ENCODE data around the gene BCAS1. TPM values are rescaled to one million over a fixed set of nuclear protein-coding genes. Genes with fewer than 3 reads are reported as not detected.

BCAS1 gene
- total RNA-seq, 2 experiments from 2014 or later: 0.09 TPM; not detected in 1

- DNase-seq (no peak), ATAC-seq (ENCODE audit: low read depth) (no peak)
- Mint-ChIP-seq H3K4me3 (peak overlapping the region; percentile 63), H3K27ac (peak overlapping the region; percentile 71), H3K36me3 (no peaks in the 10 kb centered on the region), H3K9me3 (no peaks in the 10 kb centered on the region), H3K4me1 (peaks cover 22% of the 10 kb centered on the region), H3K27me3 (no peaks in the 10 kb centered on the region)
- POLR2A ChIA-PET: interaction anchor here (0.5 to 1.6 kb wide), 2 partner anchors 15 to 122 kb away, joined by 3 to 6 read pairs; no protein-coding TSS in a partner anchor
Measured at GRCh38 chr20:54063580-54063979, 6.8 kb downstream of the BCAS1 start.

GRCh38 chr20:54062812-54063280 lies 7.5 kb downstream of the BCAS1 start:
- POLR2A ChIA-PET: interaction anchor here (0.5 kb wide), 1 partner anchor 122 kb away, joined by 3 read pairs; no protein-coding TSS in a partner anchor
- Mint-ChIP-seq H3K27me3 (no peaks in the 10 kb centered on the region), H3K27ac (no peak overlapping the region), H3K4me1 (peaks cover 22% of the 10 kb centered on the region), H3K9me3 (no peaks in the 10 kb centered on the region), H3K36me3 (no peaks in the 10 kb centered on the region), H3K4me3 (no peak overlapping the region)
- ATAC-seq (ENCODE audit: low read depth): peak; percentile 68
- DNase-seq: no peak

- Mint-ChIP-seq H3K27ac (no peak overlapping the region), H3K27me3 (no peaks in the 10 kb centered on the region), H3K4me1 (peaks cover 19% of the 10 kb centered on the region), H3K36me3 (no peaks in the 10 kb centered on the region), H3K4me3 (no peak overlapping the region), H3K9me3 (no peaks in the 10 kb centered on the region)
- POLR2A ChIA-PET: interaction anchor here (0.5 kb wide), 1 partner anchor 192 kb away, joined by 5 read pairs; no protein-coding TSS in a partner anchor
- DNase-seq (no peak), ATAC-seq (ENCODE audit: low read depth) (no peak)
Measured at GRCh38 chr20:54061101-54061881, 9.1 kb downstream of the BCAS1 start.

GRCh38 chr20:54059691-54060364 lies 10.6 kb downstream of the BCAS1 start:
- Mint-ChIP-seq H3K9me3 (no peaks in the 10 kb centered on the region), H3K27ac (no peak overlapping the region), H3K4me3 (no peak overlapping the region), H3K4me1 (peaks cover 18% of the 10 kb centered on the region), H3K27me3 (no peaks in the 10 kb centered on the region), H3K36me3 (no peaks in the 10 kb centered on the region)
- POLR2A ChIA-PET: no interaction called here
- no peak for DNase-seq
- no peak for ATAC-seq (ENCODE audit: low read depth)

- Mint-ChIP-seq H3K27ac (no peak overlapping the region), H3K4me1 (peaks cover 7% of the 10 kb centered on the region), H3K4me3 (no peak overlapping the region), H3K36me3 (no peaks in the 10 kb centered on the region), H3K9me3 (no peaks in the 10 kb centered on the region), H3K27me3 (no peaks in the 10 kb centered on the region)
- POLR2A ChIA-PET: interaction anchor here (0.7 kb wide), 1 partner anchor 393 kb away, joined by 5 read pairs; no protein-coding TSS in a partner anchor
- DNase-seq (no peak), ATAC-seq (ENCODE audit: low read depth) (no peak)
Measured at GRCh38 chr20:54058420-54059139, 11.8 kb downstream of the BCAS1 start.

- POLR2A ChIA-PET: no interaction called here
- H3K4me1 Mint-ChIP-seq: no peaks in the 10 kb centered on the region
- DNase-seq: no peak
- H3K36me3 Mint-ChIP-seq: no peaks in the 10 kb centered on the region
- no peak overlapping the region for H3K4me3 Mint-ChIP-seq
- ATAC-seq (ENCODE audit: low read depth): no peak
- H3K27ac Mint-ChIP-seq: no peak overlapping the region
- no peaks in the 10 kb centered on the region for H3K27me3 Mint-ChIP-seq
- H3K9me3 Mint-ChIP-seq: no peaks in the 10 kb centered on the region
Measured at GRCh38 chr20:54056762-54057639, 13.4 kb downstream of the BCAS1 start.

- POLR2A ChIA-PET: no interaction called here
- no peak for ATAC-seq (ENCODE audit: low read depth)
- Mint-ChIP-seq H3K27me3 (no peaks in the 10 kb centered on the region), H3K4me1 (no peaks in the 10 kb centered on the region), H3K27ac (no peak overlapping the region), H3K4me3 (no peak overlapping the region), H3K36me3 (peaks cover 2% of the 10 kb centered on the region), H3K9me3 (no peaks in the 10 kb centered on the region)
- DNase-seq: no peak
Measured at GRCh38 chr20:54054516-54054915, 15.9 kb downstream of the BCAS1 start.

DNA sequence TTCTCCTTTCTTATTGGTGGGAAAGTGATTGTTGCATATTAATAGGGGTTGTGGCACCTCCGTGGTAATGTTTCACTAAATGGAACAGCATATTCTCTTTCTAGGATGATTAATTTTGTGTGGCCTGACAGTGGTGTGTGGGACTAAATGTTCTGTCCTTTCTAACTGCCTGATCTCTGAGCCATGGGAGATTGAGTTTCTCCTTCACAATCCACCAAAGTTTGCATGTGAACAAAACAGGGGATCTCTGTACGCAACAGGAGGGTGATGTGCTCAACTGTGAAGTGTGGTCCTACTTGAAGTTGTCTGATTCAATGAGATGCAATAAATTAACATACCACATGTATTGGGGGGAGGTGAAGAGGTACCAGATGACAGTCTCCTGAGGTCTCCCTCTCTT lies 19.3 kb downstream of the BCAS1 start:
- no peak overlapping the region for H3K27ac Mint-ChIP-seq
- peaks cover 2% of the 10 kb centered on the region for H3K36me3 Mint-ChIP-seq
- DNase-seq: no peak
- H3K9me3 Mint-ChIP-seq: peaks cover 3% of the 10 kb centered on the region
- no peaks in the 10 kb centered on the region for H3K27me3 Mint-ChIP-seq
- H3K4me1 Mint-ChIP-seq: peaks cover 9% of the 10 kb centered on the region
- H3K4me3 Mint-ChIP-seq: no peak overlapping the region
- ATAC-seq (ENCODE audit: low read depth): no peak
- POLR2A ChIA-PET: no interaction called here

- Mint-ChIP-seq H3K4me1 (peaks cover 10% of the 10 kb centered on the region), H3K9me3 (peaks cover 5% of the 10 kb centered on the region), H3K4me3 (no peak overlapping the region), H3K27ac (no peak overlapping the region), H3K36me3 (peaks cover 4% of the 10 kb centered on the region), H3K27me3 (no peaks in the 10 kb centered on the region)
- ATAC-seq (ENCODE audit: low read depth) (no peak), DNase-seq (no peak)
- POLR2A ChIA-PET: no interaction called here
Measured at GRCh38 chr20:54048891-54049545, 21.4 kb downstream of the BCAS1 start.

DNA sequence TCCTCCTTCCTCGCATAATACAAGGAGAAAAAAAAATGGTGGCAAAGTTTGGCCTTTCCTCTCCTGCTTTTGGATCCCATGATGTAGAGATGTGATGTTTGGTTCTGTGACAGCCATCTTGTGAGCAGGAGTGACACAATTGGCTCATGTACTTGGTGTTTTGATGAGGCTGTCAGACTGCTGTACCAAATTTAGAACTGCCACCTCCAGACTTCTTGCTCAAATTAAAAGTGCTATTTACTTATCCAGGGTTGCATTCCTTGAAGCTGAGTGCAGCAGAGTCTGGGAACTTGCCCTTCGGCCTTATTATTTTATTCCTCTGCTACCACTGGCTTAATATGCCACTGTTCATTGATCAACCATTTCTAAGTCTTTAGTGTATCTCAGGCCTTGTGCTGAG lies 21.9 kb downstream of the BCAS1 start:
- Mint-ChIP-seq H3K36me3 (peaks cover 4% of the 10 kb centered on the region), H3K27ac (no peak overlapping the region), H3K4me1 (peaks cover 10% of the 10 kb centered on the region), H3K4me3 (no peak overlapping the region), H3K27me3 (no peaks in the 10 kb centered on the region), H3K9me3 (peaks cover 5% of the 10 kb centered on the region)
- ATAC-seq (ENCODE audit: low read depth): no peak
- DNase-seq: no peak
- POLR2A ChIA-PET: no interaction called here

DNA sequence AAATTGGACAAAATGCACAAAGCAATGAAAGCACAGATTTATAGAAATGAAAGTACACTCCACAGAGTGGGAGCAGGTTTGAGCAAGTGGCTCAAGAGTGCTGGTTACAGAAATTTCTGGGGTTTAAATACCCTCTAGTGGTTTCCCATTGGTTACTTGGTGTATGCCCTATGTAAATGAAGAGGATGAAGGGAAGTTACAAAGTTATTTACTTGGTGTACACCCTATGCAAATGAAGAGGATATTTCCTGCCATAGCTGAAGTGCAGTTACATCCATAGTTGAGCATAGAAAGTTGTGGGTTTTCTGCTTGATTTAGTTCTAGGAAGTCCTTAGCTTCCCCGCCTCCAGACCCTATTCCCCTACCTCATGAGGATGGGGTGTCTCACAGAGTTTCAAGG lies 22.7 kb downstream of the BCAS1 start:
- H3K27ac Mint-ChIP-seq: peak overlapping the region; percentile 42
- POLR2A ChIA-PET: no interaction called here
- peaks cover 10% of the 10 kb centered on the region for H3K4me1 Mint-ChIP-seq
- no peak overlapping the region for H3K4me3 Mint-ChIP-seq
- DNase-seq (no peak), ATAC-seq (ENCODE audit: low read depth) (peak; percentile 39)
- peaks cover 5% of the 10 kb centered on the region for H3K9me3 Mint-ChIP-seq
- peaks cover 4% of the 10 kb centered on the region for H3K36me3 Mint-ChIP-seq
- H3K27me3 Mint-ChIP-seq: no peaks in the 10 kb centered on the region

DNA sequence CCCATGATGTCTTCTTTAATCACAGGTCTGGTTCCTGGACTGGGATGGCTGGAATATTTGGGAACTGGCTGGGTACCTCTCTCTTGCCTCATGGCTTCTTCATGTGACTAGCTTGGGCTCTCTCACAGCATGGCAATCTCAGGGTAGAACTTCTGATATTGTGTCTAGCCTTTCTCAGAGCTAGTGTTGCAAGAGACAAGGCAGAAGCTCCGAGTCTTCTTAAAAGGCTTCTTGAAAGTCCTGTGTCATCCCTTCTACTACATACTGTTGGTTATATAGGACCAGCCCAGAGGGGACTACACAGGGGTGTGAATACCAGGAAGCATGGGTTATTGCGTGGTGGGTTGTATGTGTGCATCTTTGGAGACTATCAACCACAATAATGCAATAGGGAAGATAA lies 23.3 kb downstream of the BCAS1 start:
- Mint-ChIP-seq H3K27me3 (no peaks in the 10 kb centered on the region), H3K9me3 (peaks cover 5% of the 10 kb centered on the region), H3K4me3 (no peak overlapping the region), H3K27ac (no peak overlapping the region), H3K4me1 (peaks cover 10% of the 10 kb centered on the region), H3K36me3 (peaks cover 4% of the 10 kb centered on the region)
- DNase-seq (no peak), ATAC-seq (ENCODE audit: low read depth) (no peak)
- POLR2A ChIA-PET: no interaction called here

Data from activated naive CD8-positive, alpha-beta T cell treated with anti-CD3 and anti-CD28 coated beads, Interleukin-2, amount 10 ng/mL, durations not matched to agents 7 days and 5 days (primary cell).